B cell (primary cell): ENCODE measurements around the gene PAAF1. TPM values are rescaled to one million over a fixed set of nuclear protein-coding genes. Genes with fewer than 3 reads are reported as not detected.

ENCODE experiments used
- ATAC-seq: fragments of 200-7000 bp; cut with Tn5 transposase; one replicate; pipeline ENCODE4 v1.10.0; 2021; ENCODE audit warnings: low read depth, mild to moderate bottlenecking, moderate number of reproducible peaks, moderate library complexity
- CTCF ChIA-PET: fragments of 350-600 bp; sonication (Branson Sonifier 250); formaldehyde crosslinking; loops from one replicate; lab custom pipeline; 2021; ENCODE audit warnings: antibody characterized with exemption, inconsistent platforms; lab: Charles Lee
- POLR2A ChIA-PET: fragments of 350-600 bp; sonication (Branson Sonifier 250); formaldehyde crosslinking; loops from one replicate; lab custom pipeline; 2021; ENCODE audit warnings: antibody characterized with exemption; lab: Charles Lee
- DNase-seq: peaks from one replicate; pipeline ENCODE4 v3.0.0; 2013
- H2AFZ ChIP-seq: 2 replicates; pipeline ENCODE4 v1.6.1; 2012; ENCODE audit warnings: mild to moderate bottlenecking, low read depth, low read length; ENCODE audit not compliant: insufficient read depth, poor library complexity, severe bottlenecking
- H3K27ac ChIP-seq, 2 donors: 1 replicate in 1 of 2; 2 replicates in 1 of 2; pipeline ENCODE4 v1.5.1; 2012 to 2013; ENCODE audit warnings: low read length in 2 of 2, mild to moderate bottlenecking in 2 of 2, moderate library complexity in 1 of 2
- H3K27me3 ChIP-seq, 4 experiments: fragments of 200-600 bp in 1 of 4; sonication (generic) in 1 of 4; replicated peaks in 1 of 4; 1 replicate in 2 of 4; 2 replicates in 2 of 4; pipeline versions ENCODE4 v1.6.1 to v1.7.0; 2013 to 2016; ENCODE audit warnings: low read length in 3 of 4, mild to moderate bottlenecking in 2 of 4, mixed read lengths in 1 of 4, moderate library complexity in 1 of 4; ENCODE audit not compliant: insufficient read depth in 4 of 4, control insufficient read depth in 3 of 4; ENCODE audit errors: control extremely low read depth in 1 of 4
- H3K36me3 ChIP-seq, 2 experiments: replicated peaks in 1 of 2; 1 replicate in 1 of 2; 2 replicates in 1 of 2; pipeline versions ENCODE4 v1.6.1 to v1.7.1; 2013; ENCODE audit warnings: low read length in 1 of 2; ENCODE audit not compliant: insufficient read depth in 2 of 2, control insufficient read depth in 1 of 2; ENCODE audit errors: control extremely low read depth in 1 of 2, extremely low read depth in 1 of 2
- H3K4me1 ChIP-seq, 2 donors: fragments of 200-600 bp in 1 of 2; sonication (generic) in 1 of 2; 1 replicate in 1 of 2; 2 replicates in 1 of 2; pipeline versions ENCODE4 v1.5.1 to v1.6.1; 2013 to 2017; ENCODE audit warnings: low read length in 2 of 2; ENCODE audit not compliant: control insufficient read depth in 2 of 2, insufficient read depth in 2 of 2
- H3K4me2 ChIP-seq: replicated peaks from 2 replicates; pipeline ENCODE3; 2012; ENCODE audit warnings: mild to moderate bottlenecking, low read depth, low read length; ENCODE audit not compliant: poor library complexity, severe bottlenecking
- H3K4me3 ChIP-seq, 5 experiments: fragments of 200-600 bp in 1 of 5; sonication (generic) in 1 of 5; 1 replicate in 3 of 5; 2 replicates in 2 of 5; pipeline versions ENCODE4 v1.5.1 to v1.7.0; 2011 to 2016; ENCODE audit warnings: low read length in 4 of 5, mild to moderate bottlenecking in 4 of 5, low read depth in 2 of 5, control low read depth in 1 of 5, moderate library complexity in 1 of 5; ENCODE audit not compliant: insufficient read depth in 1 of 5; ENCODE audit errors: control extremely low read depth in 1 of 5, extremely low read depth in 1 of 5
- H3K79me2 ChIP-seq: fragments of 200-600 bp; sonication (generic); one replicate; pipeline ENCODE4 v1.6.0; 2016; ENCODE audit warnings: low read length; ENCODE audit not compliant: control insufficient read depth, insufficient read depth
- H3K9ac ChIP-seq: fragments of 200-600 bp; sonication (generic); 2 replicates; pipeline ENCODE4 v1.6.1; 2017; ENCODE audit warnings: mild to moderate bottlenecking, low read length, moderate library complexity
- H3K9me3 ChIP-seq, 3 donors: one replicate each; pipeline versions ENCODE4 v1.6.1 to v1.7.1; 2013; ENCODE audit warnings: low read length in 2 of 3; ENCODE audit not compliant: control insufficient read depth in 2 of 3, insufficient read depth in 1 of 3; ENCODE audit errors: control extremely low read depth in 1 of 3
- H4K20me1 ChIP-seq: 2 replicates; pipeline ENCODE4 v1.6.0; 2012; ENCODE audit warnings: mild to moderate bottlenecking, low read length; ENCODE audit not compliant: insufficient read depth, control insufficient read depth, poor library complexity, severe bottlenecking
- H3K27ac Mint-ChIP-seq: one replicate; pipeline ENCODE4 v1.8.0; 2021; ENCODE audit warnings: mixed read lengths
- H3K27me3 Mint-ChIP-seq: one replicate; pipeline ENCODE4 v1.8.0; 2021; ENCODE audit warnings: mixed read lengths
- H3K4me1 Mint-ChIP-seq: one replicate; pipeline ENCODE4 v1.8.0; 2021; ENCODE audit warnings: mixed read lengths
- H3K4me3 Mint-ChIP-seq: one replicate; pipeline ENCODE4 v1.8.0; 2021; ENCODE audit warnings: mixed read lengths
- H3K9me3 Mint-ChIP-seq: one replicate; pipeline ENCODE4 v1.8.0; 2022; ENCODE audit warnings: mixed read lengths; ENCODE audit not compliant: insufficient read depth
- CTCF ChIP-seq: fragments of 200-600 bp; IDR thresholded peaks from one replicate; pipeline ENCODE4 v1.8.0; 2022; ENCODE audit warnings: antibody characterized with exemption, mild to moderate bottlenecking
- EZH2 ChIP-seq: IDR thresholded peaks from 2 replicates; pipeline ENCODE4 v1.6.1; 2012; ENCODE audit warnings: borderline replicate concordance, low read depth, mild to moderate bottlenecking, moderate library complexity, low read length; ENCODE audit not compliant: insufficient read depth, poor library complexity, severe bottlenecking
- WGBS: methylation state at CpG from one replicate; pipeline ENCODE4 v1.1.5; 2013; ENCODE audit warnings: missing lambda C conversion rate; ENCODE audit not compliant: insufficient coverage; 5-methylcytosine and 5-hydroxymethylcytosine counted together
- intact Hi-C: fragments of 100-400 bp; cut with micrococcal nuclease; formaldehyde crosslinking; loops from one replicate; pipeline ENCODE4 v1.10.0; 2022
- polyA plus RNA-seq: library from polyadenylated mRNA; depleted of rRNA; stranded (reverse); fragments of >200 nt; gene quantifications from 2 replicates; pipeline ENCODE4 v1.2.3, GENCODE V29; 2012
- total RNA-seq, 2 donors: library from RNA; stranded (reverse); fragments of 120-200 nt in 1 of 2; gene quantifications; 1 replicate in 1 of 2; 2 replicates in 1 of 2; pipeline versions ENCODE4 v1.2.3 to v1.2.4, GENCODE V29; 2013 to 2022

PAAF1 gene
- total and polyA plus RNA-seq, 2 donors (not counting 1 experiment from before 2014, with no cell fraction given) = 11.5 to 19.5 TPM

GRCh38 chr11:73889019-73889418, 12.2 kb downstream of the PAAF1 start:
- no CpG with 5 or more reads among the region's 1 CpG for WGBS
- Mint-ChIP-seq H3K27ac (no peak overlapping the region), H3K4me1 (no peaks in the 10 kb centered on the region), H3K9me3 (no peaks in the 10 kb centered on the region), H3K27me3 (no peaks in the 10 kb centered on the region), H3K4me3 (no peak overlapping the region)
- Histone ChIP-seq H3K27ac (no peak overlapping the region), H4K20me1 (no peaks in the 10 kb centered on the region), H3K36me3 (peaks cover 12 to 54% of the 10 kb centered on the region in 2 experiments), H3K79me2 (peaks cover 7% of the 10 kb centered on the region), H3K9ac (no peak overlapping the region), H3K4me1 (no peaks in the 10 kb centered on the region), H3K27me3 (no peaks in the 10 kb centered on the region), H3K4me3 (no peak overlapping the region), H2AFZ (no peak overlapping the region), H3K4me2 (no peak overlapping the region), H3K9me3 (no peaks in the 10 kb centered on the region)
- DNase-seq (no peak), ATAC-seq (no peak)
- intact Hi-C loops = no loop called here
- TF ChIP-seq EZH2 (no peak), CTCF (no peak)
- ChIA-PET CTCF (no interaction called here), POLR2A (no interaction called here)

DNA sequence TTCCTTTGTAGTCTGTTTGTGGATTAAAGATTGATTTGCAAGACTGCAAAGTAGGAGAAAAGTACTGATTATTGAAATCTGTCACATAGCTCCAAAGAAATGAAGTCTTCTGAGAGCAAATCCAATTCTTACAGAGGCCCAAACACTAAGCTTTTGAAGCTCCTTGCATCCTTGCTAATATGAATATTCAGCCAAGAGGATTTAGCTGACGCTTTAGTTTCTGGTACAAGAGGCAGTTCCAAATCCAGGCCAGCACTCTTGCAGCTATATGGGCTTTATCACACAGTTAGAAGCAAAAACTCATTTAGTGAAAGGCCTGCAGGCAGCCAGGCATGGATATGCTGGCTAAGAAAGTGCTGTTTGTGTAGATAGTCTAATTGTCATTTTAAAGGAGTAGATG, 12.7 kb downstream of the PAAF1 start:
- Histone ChIP-seq H3K4me3 (no peak overlapping the region), H3K9me3 (no peaks in the 10 kb centered on the region), H3K27me3 (no peaks in the 10 kb centered on the region), H3K4me2 (no peak overlapping the region), H2AFZ (no peak overlapping the region), H3K36me3 (peaks cover 12 to 54% of the 10 kb centered on the region in 2 experiments), H3K4me1 (no peaks in the 10 kb centered on the region), H4K20me1 (no peaks in the 10 kb centered on the region), H3K79me2 (peaks cover 4% of the 10 kb centered on the region), H3K27ac (no peak overlapping the region), H3K9ac (no peak overlapping the region)
- POLR2A ChIA-PET = no interaction called here
- H3K4me1 Mint-ChIP-seq = no peaks in the 10 kb centered on the region
- H3K4me3 Mint-ChIP-seq = no peak overlapping the region
- no peak overlapping the region for H3K27ac Mint-ChIP-seq
- CTCF ChIA-PET = no interaction called here
- no peaks in the 10 kb centered on the region for H3K27me3 Mint-ChIP-seq
- DNase-seq (no peak), ATAC-seq (no peak)
- no CpG with 5 or more reads among the region's 1 CpG for WGBS
- intact Hi-C loops = no loop called here
- TF ChIP-seq EZH2 (no peak), CTCF (no peak)
- H3K9me3 Mint-ChIP-seq = no peaks in the 10 kb centered on the region
